PC-9 (cell line): ENCODE data around the gene INPP5A. TPM values are rescaled to one million over a fixed set of nuclear protein-coding genes. Genes with fewer than 3 reads are reported as not detected.

Source experiments
- BruUV-seq: library from RNA; stranded (reverse); fragments of 400-500 nt; replicated peaks from 2 replicates; lab custom pipeline; 2021; lab: Mats Ljungman, UMichigan
- CTCF ChIA-PET: fragments of 300-600 bp; sonication (Branson Sonifier 250); formaldehyde crosslinking; loops from one replicate; lab custom pipeline; 2022; ENCODE audit warnings: antibody characterized with exemption; lab: Charles Lee
- POLR2A ChIA-PET: fragments of 300-600 bp; sonication (Branson Sonifier 250); formaldehyde crosslinking; loops from one replicate; lab custom pipeline; 2022; ENCODE audit warnings: antibody characterized with exemption; ENCODE audit not compliant: unreplicated experiment; lab: Charles Lee
- DNase-seq, 2 experiments: peaks; one replicate each; pipeline versions ENCODE4 v3.0.0 to v3.0.0-alpha.2; 2015 to 2022; ENCODE audit warnings: mixed read lengths in 1 of 2
- H2AFZ ChIP-seq: fragments of 200-600 bp; sonication (generic); 2 replicates; pipeline ENCODE4 v1.8.1; 2017; ENCODE audit warnings: antibody characterized with exemption
- H3F3A ChIP-seq: fragments of 200-600 bp; sonication (generic); 2 replicates; pipeline ENCODE4 v1.8.1; 2017; ENCODE audit warnings: antibody characterized with exemption, mild to moderate bottlenecking, low read depth; ENCODE audit not compliant: insufficient read depth
- H3K27ac ChIP-seq: fragments of 200-600 bp; sonication (generic); 2 replicates; pipeline ENCODE4 v1.6.1; 2016; ENCODE audit warnings: mixed run types
- H3K27me3 ChIP-seq: fragments of 200-600 bp; sonication (generic); 2 replicates; pipeline ENCODE4 v1.6.1; 2016; ENCODE audit warnings: low read depth, mixed run types; ENCODE audit not compliant: insufficient read depth
- H3K36me3 ChIP-seq: fragments of 200-600 bp; sonication (generic); 2 replicates; pipeline ENCODE4 v1.6.1; 2016; ENCODE audit warnings: low read depth, mixed run types
- H3K4me1 ChIP-seq: fragments of 200-600 bp; sonication (generic); replicated peaks from 2 replicates; pipeline ENCODE4 v1.6.1; 2016; ENCODE audit warnings: mixed run types; ENCODE audit not compliant: insufficient read depth
- H3K4me2 ChIP-seq: fragments of 200-600 bp; sonication (generic); 2 replicates; pipeline ENCODE4 v1.6.1; 2017; ENCODE audit warnings: mixed run types
- H3K4me3 ChIP-seq: fragments of 200-600 bp; sonication (generic); 2 replicates; pipeline ENCODE4 v1.6.1; 2016; ENCODE audit warnings: mixed run types
- H3K79me2 ChIP-seq: fragments of 200-600 bp; sonication (generic); 2 replicates; pipeline ENCODE4 v1.6.1; 2017; ENCODE audit warnings: low read depth, mixed run types
- H3K9me2 ChIP-seq: fragments of 200-600 bp; sonication (generic); 2 replicates; pipeline ENCODE4 v1.8.1; 2017; ENCODE audit warnings: mild to moderate bottlenecking; ENCODE audit not compliant: insufficient read depth
- H3K9me3 ChIP-seq: fragments of 200-600 bp; sonication (generic); 2 replicates; pipeline ENCODE4 v1.8.1; 2016; ENCODE audit warnings: low read depth; ENCODE audit not compliant: insufficient read depth
- H4K20me1 ChIP-seq: fragments of 200-600 bp; sonication (generic); 2 replicates; pipeline ENCODE4 v1.8.1; 2017; ENCODE audit not compliant: insufficient read depth
- CTCF ChIP-seq: fragments of 200-600 bp; sonication (generic); conservative IDR thresholded peaks from 2 replicates; pipeline ENCODE4 v1.6.1; 2017; ENCODE audit warnings: mixed run types, antibody characterized with exemption, mild to moderate bottlenecking, moderate library complexity
- EZH2 ChIP-seq: fragments of 200-600 bp; sonication (generic); IDR thresholded peaks from 2 replicates; pipeline ENCODE4 v1.8.0; 2017; ENCODE audit warnings: antibody characterized with exemption, low read depth
- intact Hi-C: fragments of 100-400 bp; cut with micrococcal nuclease; formaldehyde crosslinking; loops from one replicate; pipeline ENCODE4 v1.10.0; 2022; ENCODE audit not compliant: unreplicated experiment
- total RNA-seq: library from RNA; stranded (reverse); gene quantifications from 2 replicates; pipeline ENCODE4 v1.2.3, GENCODE V29; 2021

Gene INPP5A
- total RNA-seq, 1 experiment from 2014 or later = 18.4 TPM

- H3K9me2 ChIP-seq = no peaks in the 10 kb centered on the region
- peaks cover 6% of the 10 kb centered on the region for H4K20me1 ChIP-seq
- CTCF ChIA-PET = no interaction called here
- H2AFZ ChIP-seq = no peak overlapping the region
- intact Hi-C loops = no loop called here
- no peak overlapping the region for H3K4me3 ChIP-seq
- TF ChIP-seq EZH2 (no peak), CTCF (no peak)
- no peak for DNase-seq
- H3K36me3 ChIP-seq = no peaks in the 10 kb centered on the region
- no TSS peak for BruUV-seq
- H3K27ac ChIP-seq = no peak overlapping the region
- no peaks in the 10 kb centered on the region for H3K4me1 ChIP-seq
- H3K9me3 ChIP-seq = no peaks in the 10 kb centered on the region
- H3K27me3 ChIP-seq = no peaks in the 10 kb centered on the region
- no peaks in the 10 kb centered on the region for H3K79me2 ChIP-seq
- H3K4me2 ChIP-seq = no peak overlapping the region
- POLR2A ChIA-PET = no interaction called here
- H3F3A ChIP-seq = no peaks in the 10 kb centered on the region
Observed at GRCh38 chr10:132545659-132546367, 8.2 kb downstream of the INPP5A start.

- no peak for DNase-seq
- H3K4me1 ChIP-seq = no peaks in the 10 kb centered on the region
- H3F3A ChIP-seq = no peaks in the 10 kb centered on the region
- H3K9me2 ChIP-seq = no peaks in the 10 kb centered on the region
- no peaks in the 10 kb centered on the region for H3K36me3 ChIP-seq
- no peak overlapping the region for H3K4me2 ChIP-seq
- intact Hi-C loops = no loop called here
- no peak overlapping the region for H2AFZ ChIP-seq
- H3K27me3 ChIP-seq = no peaks in the 10 kb centered on the region
- no peaks in the 10 kb centered on the region for H3K9me3 ChIP-seq
- no peak for TF ChIP-seq EZH2
- TF ChIP-seq CTCF = no peak
- ChIA-PET CTCF (no interaction called here), POLR2A (no interaction called here)
- H3K27ac ChIP-seq = no peak overlapping the region
- no TSS peak for BruUV-seq
- H4K20me1 ChIP-seq = peaks cover 6% of the 10 kb centered on the region
- H3K4me3 ChIP-seq = no peak overlapping the region
- no peaks in the 10 kb centered on the region for H3K79me2 ChIP-seq
Observed at GRCh38 chr10:132546567-132547420, 9.2 kb downstream of the INPP5A start.

- Histone ChIP-seq H4K20me1 (peaks cover 6% of the 10 kb centered on the region), H3K4me3 (no peak overlapping the region), H3K27me3 (no peaks in the 10 kb centered on the region), H3K27ac (no peak overlapping the region), H3K9me2 (no peaks in the 10 kb centered on the region), H2AFZ (no peak overlapping the region), H3K9me3 (no peaks in the 10 kb centered on the region), H3K4me2 (no peak overlapping the region), H3K36me3 (no peaks in the 10 kb centered on the region), H3F3A (no peaks in the 10 kb centered on the region), H3K79me2 (no peaks in the 10 kb centered on the region), H3K4me1 (no peaks in the 10 kb centered on the region)
- DNase-seq = no peak
- POLR2A ChIA-PET = no interaction called here
- BruUV-seq = no TSS peak
- CTCF ChIA-PET = interaction anchor here (0.7 kb wide), 1 partner anchor 324 kb away, joined by 3 read pairs; no protein-coding TSS in a partner anchor
- intact Hi-C loops = no loop called here
- no peak for TF ChIP-seq CTCF
- no peak for TF ChIP-seq EZH2
Observed at GRCh38 chr10:132547421-132547861, 9.9 kb downstream of the INPP5A start.
